Measurements from ENCODE around the gene TMTC2. TPM values are rescaled to one million over a fixed set of nuclear protein-coding genes. Genes with fewer than 3 reads are reported as not detected.

TMTC2 gene
- total and polyA plus RNA-seq, 2 donors (not counting 1 experiment from before 2014, with no cell fraction given), result 2.4 to 3.2 TPM

- no peaks in the 10 kb centered on the region for H3K27me3 ChIP-seq (replicated peaks in 1 of 4; ENCODE audit: control extremely low read depth in 1 of 4, control insufficient read depth in 3 of 4, insufficient read depth in 4 of 4, low read length in 3 of 4)
- H3K27me3 Mint-ChIP-seq, result no peaks in the 10 kb centered on the region
- no peak overlapping the region for H3K4me2 ChIP-seq (replicated peaks; ENCODE audit: low read depth, low read length, poor library complexity, severe bottlenecking)
- no peak overlapping the region for H3K27ac ChIP-seq (ENCODE audit: low read length in 2 of 2)
- H3K4me3 ChIP-seq (ENCODE audit: control extremely low read depth in 1 of 5, extremely low read depth in 1 of 5, insufficient read depth in 1 of 5, low read depth in 2 of 5, low read length in 4 of 5), result no peak overlapping the region
- intact Hi-C loops (cut with micrococcal nuclease), result no loop called here
- DNase-seq, result no peak
- H3K4me1 Mint-ChIP-seq, result no peaks in the 10 kb centered on the region
- H3K9me3 Mint-ChIP-seq (ENCODE audit: insufficient read depth), result peaks cover 4% of the 10 kb centered on the region
- WGBS (ENCODE audit: insufficient coverage), result 86% methylated on average over 5 of the region's 8 CpGs
- H3K4me3 Mint-ChIP-seq, result no peak overlapping the region
- ChIA-PET POLR2A (no interaction called here), CTCF (no interaction called here)
- no peaks in the 10 kb centered on the region for H3K79me2 ChIP-seq (ENCODE audit: control insufficient read depth, insufficient read depth, low read length)
- TF ChIP-seq, protein P1, sequence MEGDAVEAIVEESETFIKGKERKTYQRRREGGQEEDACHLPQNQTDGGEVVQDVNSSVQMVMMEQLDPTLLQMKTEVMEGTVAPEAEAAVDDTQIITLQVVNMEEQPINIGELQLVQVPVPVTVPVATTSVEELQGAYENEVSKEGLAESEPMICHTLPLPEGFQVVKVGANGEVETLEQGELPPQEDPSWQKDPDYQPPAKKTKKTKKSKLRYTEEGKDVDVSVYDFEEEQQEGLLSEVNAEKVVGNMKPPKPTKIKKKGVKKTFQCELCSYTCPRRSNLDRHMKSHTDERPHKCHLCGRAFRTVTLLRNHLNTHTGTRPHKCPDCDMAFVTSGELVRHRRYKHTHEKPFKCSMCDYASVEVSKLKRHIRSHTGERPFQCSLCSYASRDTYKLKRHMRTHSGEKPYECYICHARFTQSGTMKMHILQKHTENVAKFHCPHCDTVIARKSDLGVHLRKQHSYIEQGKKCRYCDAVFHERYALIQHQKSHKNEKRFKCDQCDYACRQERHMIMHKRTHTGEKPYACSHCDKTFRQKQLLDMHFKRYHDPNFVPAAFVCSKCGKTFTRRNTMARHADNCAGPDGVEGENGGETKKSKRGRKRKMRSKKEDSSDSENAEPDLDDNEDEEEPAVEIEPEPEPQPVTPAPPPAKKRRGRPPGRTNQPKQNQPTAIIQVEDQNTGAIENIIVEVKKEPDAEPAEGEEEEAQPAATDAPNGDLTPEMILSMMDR (IDR thresholded peaks at IDR 0.05), result no peak
- no peak for TF ChIP-seq EZH2 (IDR thresholded peaks at IDR 0.05; ENCODE audit: borderline replicate concordance, insufficient read depth, low read depth, low read length, poor library complexity, severe bottlenecking)
- no peaks in the 10 kb centered on the region for H4K20me1 ChIP-seq (ENCODE audit: control insufficient read depth, insufficient read depth, low read length, poor library complexity, severe bottlenecking)
- H3K9ac ChIP-seq (ENCODE audit: low read length), result no peak overlapping the region
- H2AFZ ChIP-seq (ENCODE audit: insufficient read depth, low read depth, low read length, poor library complexity, severe bottlenecking), result no peak overlapping the region
- ATAC-seq (ENCODE audit: low read depth), result no peak
- H3K36me3 ChIP-seq (replicated peaks in 1 of 2; ENCODE audit: control extremely low read depth in 1 of 2, control insufficient read depth in 1 of 2, extremely low read depth in 1 of 2, insufficient read depth in 2 of 2, low read length in 1 of 2), result no peaks in the 10 kb centered on the region
- no peaks in the 10 kb centered on the region for H3K4me1 ChIP-seq (ENCODE audit: control insufficient read depth in 2 of 2, insufficient read depth in 2 of 2, low read length in 2 of 2)
- no peaks in the 10 kb centered on the region for H3K9me3 ChIP-seq (ENCODE audit: control extremely low read depth in 1 of 3, control insufficient read depth in 2 of 3, insufficient read depth in 1 of 3, low read length in 2 of 3)
- no peak overlapping the region for H3K27ac Mint-ChIP-seq
Measured at GRCh38 chr12:82793751-82794281, 107.1 kb downstream of the TMTC2 start.

DNA sequence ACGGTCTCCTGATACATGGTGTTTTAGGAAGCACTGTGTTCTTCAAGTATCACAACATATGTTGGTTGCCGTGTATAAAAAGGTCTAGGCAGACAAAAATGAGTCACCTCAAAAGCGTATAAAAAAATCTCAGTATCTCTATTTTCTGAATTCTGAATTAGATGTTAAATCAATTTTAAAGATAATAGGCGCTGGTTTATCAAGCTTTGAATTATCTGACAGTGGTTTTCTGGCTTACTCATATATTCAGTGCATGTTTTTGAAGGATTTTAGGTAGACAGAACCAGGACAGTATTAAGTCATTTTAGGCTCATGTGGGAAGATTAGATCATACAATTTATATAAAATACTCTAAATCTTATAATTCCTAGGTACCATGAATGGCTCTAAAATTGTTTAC lies 110.8 kb downstream of the TMTC2 start:
- H3K9me3 Mint-ChIP-seq (ENCODE audit: insufficient read depth), result peaks cover 7% of the 10 kb centered on the region
- Histone ChIP-seq H4K20me1 (ENCODE audit: control insufficient read depth, insufficient read depth, low read length, poor library complexity, severe bottlenecking) (no peaks in the 10 kb centered on the region), H3K9ac (ENCODE audit: low read length) (no peak overlapping the region), H3K4me1 (ENCODE audit: control insufficient read depth in 2 of 2, insufficient read depth in 2 of 2, low read length in 2 of 2) (no peaks in the 10 kb centered on the region), H3K27me3 (replicated peaks in 1 of 4; ENCODE audit: control extremely low read depth in 1 of 4, control insufficient read depth in 3 of 4, insufficient read depth in 4 of 4, low read length in 3 of 4) (no peaks in the 10 kb centered on the region), H3K9me3 (ENCODE audit: control extremely low read depth in 1 of 3, control insufficient read depth in 2 of 3, insufficient read depth in 1 of 3, low read length in 2 of 3) (peaks cover 0 to 5% (median 0%) of the 10 kb centered on the region in 3 donors), H2AFZ (ENCODE audit: insufficient read depth, low read depth, low read length, poor library complexity, severe bottlenecking) (no peak overlapping the region), H3K27ac (ENCODE audit: low read length in 2 of 2) (no peak overlapping the region), H3K4me3 (ENCODE audit: control extremely low read depth in 1 of 5, extremely low read depth in 1 of 5, insufficient read depth in 1 of 5, low read depth in 2 of 5, low read length in 4 of 5) (no peak overlapping the region), H3K79me2 (ENCODE audit: control insufficient read depth, insufficient read depth, low read length) (no peaks in the 10 kb centered on the region), H3K36me3 (replicated peaks in 1 of 2; ENCODE audit: control extremely low read depth in 1 of 2, control insufficient read depth in 1 of 2, extremely low read depth in 1 of 2, insufficient read depth in 2 of 2, low read length in 1 of 2) (no peaks in the 10 kb centered on the region), H3K4me2 (replicated peaks; ENCODE audit: low read depth, low read length, poor library complexity, severe bottlenecking) (no peak overlapping the region)
- no peak for TF ChIP-seq EZH2 (IDR thresholded peaks at IDR 0.05; ENCODE audit: borderline replicate concordance, insufficient read depth, low read depth, low read length, poor library complexity, severe bottlenecking)
- TF ChIP-seq, protein P1 (IDR thresholded peaks at IDR 0.05), result no peak
- no peaks in the 10 kb centered on the region for H3K27me3 Mint-ChIP-seq
- H3K27ac Mint-ChIP-seq, result no peak overlapping the region
- no peak for ATAC-seq (ENCODE audit: low read depth)
- H3K4me1 Mint-ChIP-seq, result no peaks in the 10 kb centered on the region
- no peak for DNase-seq
- ChIA-PET POLR2A (no interaction called here), CTCF (no interaction called here)
- intact Hi-C loops (cut with micrococcal nuclease), result no loop called here
- no CpG with 5 or more reads among the region's 4 CpGs for WGBS (ENCODE audit: insufficient coverage)
- H3K4me3 Mint-ChIP-seq, result no peak overlapping the region

Measured in B cell (primary cell).